A172 (cell line): ENCODE measurements around the gene NDUFB5. TPM values are rescaled to one million over a fixed set of nuclear protein-coding genes. Genes with fewer than 3 reads are reported as not detected.
A peak's percentile ranks its signal among the peaks of the same experiment; 100 is the strongest.

Experiments
- DNase-seq: peaks from one replicate; pipeline ENCODE4 v3.0.0-alpha.2; 2015; ENCODE audit warnings: low spot score
- total RNA-seq: library from RNA; depleted of rRNA; stranded (reverse); fragments of >200 nt; shearing (Covaris generic); gene quantifications from 2 replicates; pipeline ENCODE4 v1.2.3, GENCODE V29; 2014; rRNA removed

The NDUFB5 gene
- 316 and 319 TPM in 2 replicates for total RNA-seq

GRCh38 chr3:179604321-179605078 lies at the start of gene NDUFB5, which contains the start of gene MRPL47:
TSS of gene NDUFB5 (plus strand) at chr3:179604794. CDS start at chr3:179604816, 22 bp downstream.
TSS of gene MRPL47 (minus strand) at chr3:179604638. CDS start at chr3:179604624, 14 bp downstream.
- DNase-seq = peak; percentile 99

GRCh38 chr3:179558742-179559364 lies 45.7 kb upstream of the NDUFB5 start:
- DNase-seq = peak; percentile 82

DNA sequence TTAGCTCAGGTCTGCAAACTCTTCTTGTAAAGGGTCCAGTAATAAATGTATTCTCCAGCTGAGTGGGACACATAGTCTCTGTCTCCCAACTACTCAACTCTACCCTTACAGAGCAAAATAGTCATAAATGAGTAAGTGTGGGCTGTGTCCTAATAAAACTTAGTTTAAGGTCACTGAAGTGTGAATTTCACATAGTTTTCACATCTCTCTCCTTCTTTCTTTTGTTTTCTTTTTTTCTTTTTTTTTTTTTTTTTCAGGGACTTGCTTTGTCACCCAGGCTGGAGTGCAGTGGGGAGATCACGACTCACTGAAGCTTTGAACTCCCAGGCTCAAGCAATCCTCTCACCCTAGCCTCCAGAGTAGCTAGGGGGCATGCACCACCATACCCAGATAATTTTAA lies 43.8 kb upstream of the NDUFB5 start:
- DNase-seq = no peak

DNA sequence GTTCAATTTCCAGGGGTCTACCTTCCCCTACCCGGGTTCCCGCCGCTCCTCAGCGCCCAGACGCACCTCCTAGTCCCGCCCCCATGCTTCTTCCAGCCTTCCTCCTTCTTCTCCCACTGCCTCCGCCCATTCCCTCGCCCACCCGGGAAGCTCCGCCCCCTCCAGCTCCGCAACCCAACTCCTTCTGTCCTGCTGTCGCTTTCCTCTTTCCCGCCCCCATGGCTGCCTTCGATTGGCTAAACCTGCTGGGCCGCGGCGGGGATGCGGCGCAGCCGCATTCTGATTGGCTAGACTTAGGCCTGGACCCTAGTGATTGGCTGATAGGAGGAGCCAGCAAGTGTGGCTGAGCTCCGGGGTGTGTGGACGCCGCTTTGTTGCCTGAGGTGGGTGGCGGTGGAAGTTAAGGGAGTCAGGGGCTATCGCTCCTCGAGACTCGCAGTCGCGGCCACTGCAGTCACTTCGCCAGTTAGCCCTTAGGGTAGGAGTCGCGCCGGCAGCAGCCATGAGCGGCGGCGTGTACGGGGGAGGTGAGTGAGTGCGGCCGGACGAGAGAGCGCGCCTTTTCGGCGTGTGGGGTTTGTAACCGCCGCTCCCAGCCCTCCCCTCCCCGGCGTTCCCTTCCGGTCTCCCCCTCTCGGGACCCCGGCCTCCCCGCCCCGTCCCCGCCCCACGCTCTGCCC lies 41.9 kb upstream of the NDUFB5 start, which contains the start of gene ACTL6A:
TSS of gene ACTL6A (plus strand) at position 336 of the 680 bp plus-strand sequence. CDS start at position 503, 167 bp downstream.
- peak; percentile 100 for DNase-seq

GRCh38 chr3:179563271-179563783 lies 41.3 kb upstream of the NDUFB5 start:
- DNase-seq = peak; percentile 77

DNA sequence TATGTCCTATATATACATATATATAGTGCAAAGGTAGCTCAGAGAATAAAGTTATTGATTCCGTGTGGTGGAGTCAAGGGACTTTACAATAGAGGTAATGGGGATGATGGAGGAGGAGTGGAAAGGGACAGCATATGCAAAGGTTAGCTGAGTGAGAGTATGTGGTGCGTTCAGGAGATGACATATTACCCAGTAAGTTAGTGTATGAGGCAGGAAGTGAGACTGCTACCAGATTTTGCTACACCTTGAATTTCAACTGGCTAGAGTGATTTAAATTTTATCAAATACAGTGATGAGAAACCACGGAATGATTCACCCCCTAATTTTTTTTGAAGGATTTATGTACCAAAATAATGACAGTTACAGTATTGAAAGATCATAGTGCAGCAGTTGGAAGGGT lies 39.1 kb upstream of the NDUFB5 start:
- peak; percentile 23 for DNase-seq

GRCh38 chr3:179580992-179581391 lies 23.6 kb upstream of the NDUFB5 start:
- no peak for DNase-seq

DNA sequence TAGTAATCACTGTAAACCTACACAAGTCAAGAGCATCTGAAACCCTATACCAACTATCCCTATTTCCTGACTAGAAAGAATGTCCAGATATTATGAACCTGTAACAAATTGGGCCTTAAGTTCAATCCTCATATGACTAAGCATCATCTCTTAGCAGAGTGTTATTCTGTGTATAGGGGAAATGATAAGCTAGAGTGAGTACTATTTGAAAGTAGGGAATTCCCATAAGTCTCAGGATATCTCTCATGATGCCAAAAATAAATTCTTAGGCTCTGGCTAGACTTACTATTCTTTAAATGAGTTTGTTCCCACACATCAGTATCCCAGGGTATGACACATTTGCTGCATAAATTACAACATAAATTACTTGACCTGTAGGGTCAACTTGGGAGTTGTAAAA lies 15.5 kb upstream of the NDUFB5 start:
- DNase-seq = peak; percentile 41

DNA sequence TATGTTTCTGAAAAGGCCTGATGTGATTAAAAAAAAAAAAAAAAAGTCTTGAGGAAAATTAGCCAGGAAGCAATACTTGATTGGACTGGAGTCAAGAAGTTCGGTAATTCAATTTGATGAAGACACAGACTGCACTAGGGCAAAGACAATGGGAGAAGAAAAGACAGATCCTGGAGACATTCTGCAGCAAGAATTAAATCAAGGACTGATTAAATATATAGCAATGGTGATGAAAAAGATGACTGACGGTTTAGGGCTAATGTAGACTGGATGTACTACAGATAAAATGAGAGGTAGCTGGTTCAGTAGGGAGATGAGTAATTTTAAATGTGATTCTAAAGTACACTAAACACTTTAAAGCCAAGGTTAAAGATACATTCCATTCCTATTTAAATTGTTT lies 13.9 kb upstream of the NDUFB5 start:
- DNase-seq = no peak

DNA sequence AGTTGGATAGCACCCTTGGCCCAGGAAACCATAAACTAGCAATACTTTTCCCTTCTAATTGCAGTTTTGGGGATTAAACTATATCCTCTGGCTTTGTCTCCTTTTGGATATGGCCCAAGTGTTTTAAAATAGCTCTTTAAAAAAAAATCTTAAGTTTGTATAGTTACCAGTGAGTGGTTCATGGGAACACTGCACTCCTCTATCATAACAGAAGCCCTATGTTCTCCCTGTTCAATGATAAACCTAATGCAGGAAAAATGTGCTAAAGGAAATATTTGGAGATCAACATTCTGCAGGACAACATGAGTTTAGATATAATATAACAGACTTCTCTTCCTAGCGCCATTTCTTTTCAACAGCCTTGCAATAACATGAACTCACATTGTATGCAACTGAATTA lies 13.3 kb upstream of the NDUFB5 start:
- no peak for DNase-seq

- no peak for DNase-seq
Measured at GRCh38 chr3:179599531-179599930, 5.1 kb upstream of the NDUFB5 start.

GRCh38 chr3:179603321-179603720 lies 1.3 kb upstream of the NDUFB5 start:
- no peak for DNase-seq

DNA sequence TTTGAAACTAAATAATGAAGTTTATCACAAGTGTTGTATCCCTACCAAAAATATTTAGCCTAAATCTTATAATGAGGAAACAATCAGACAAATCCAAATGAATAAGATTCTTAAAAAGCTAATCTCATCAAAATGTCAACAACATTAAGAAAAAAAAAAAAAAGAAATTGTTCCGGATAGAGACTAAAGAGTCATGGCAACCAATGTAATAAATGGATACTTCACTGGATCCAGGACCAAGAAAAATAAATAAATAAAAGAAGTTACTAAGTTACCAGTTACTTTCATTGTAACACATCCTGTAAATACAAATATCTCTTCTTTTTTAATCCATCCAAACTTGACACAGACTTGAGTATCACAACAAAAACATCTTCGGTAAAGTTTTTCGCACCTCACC lies 763 bp upstream of the NDUFB5 start:
- DNase-seq = no peak

GRCh38 chr3:179606534-179607085 lies 2.0 kb downstream of the NDUFB5 start:
- no peak for DNase-seq

DNA sequence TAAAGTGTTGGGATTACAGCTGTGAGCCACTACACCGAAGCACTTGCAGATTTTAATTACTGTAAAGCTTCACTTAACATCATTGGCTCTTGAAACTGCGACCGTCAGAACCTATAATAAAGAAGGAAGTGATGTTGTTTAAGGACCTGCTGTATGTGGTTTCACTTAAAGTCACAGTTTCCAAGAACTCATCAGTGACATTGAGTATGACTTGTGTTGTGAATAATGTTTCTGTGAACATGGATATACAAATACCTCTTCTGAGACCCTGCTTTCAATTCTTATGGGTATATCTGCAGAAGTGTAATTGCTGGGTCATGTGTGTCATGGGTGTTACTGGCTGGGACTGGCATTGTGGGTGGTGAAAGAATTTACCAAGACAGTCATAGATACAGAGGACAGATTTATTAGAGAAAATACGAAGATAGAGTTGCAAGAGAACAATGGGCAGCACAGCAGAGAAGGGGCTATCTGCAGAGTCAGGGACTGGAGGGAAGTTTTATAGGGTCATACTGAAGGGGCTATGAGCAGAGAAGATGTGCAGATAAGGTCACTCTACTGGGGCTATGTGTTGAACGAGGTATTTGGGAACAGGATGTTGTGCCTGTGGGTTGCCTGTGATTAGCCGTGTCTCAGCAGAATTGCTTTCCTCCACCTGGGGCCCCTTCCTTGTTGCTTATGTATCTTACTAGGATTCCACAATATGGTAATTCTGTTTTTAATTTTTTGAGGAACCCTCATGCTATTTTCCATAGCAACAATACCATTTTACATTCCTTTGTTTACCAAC lies 4.5 kb downstream of the NDUFB5 start:
- DNase-seq = no peak

DNA sequence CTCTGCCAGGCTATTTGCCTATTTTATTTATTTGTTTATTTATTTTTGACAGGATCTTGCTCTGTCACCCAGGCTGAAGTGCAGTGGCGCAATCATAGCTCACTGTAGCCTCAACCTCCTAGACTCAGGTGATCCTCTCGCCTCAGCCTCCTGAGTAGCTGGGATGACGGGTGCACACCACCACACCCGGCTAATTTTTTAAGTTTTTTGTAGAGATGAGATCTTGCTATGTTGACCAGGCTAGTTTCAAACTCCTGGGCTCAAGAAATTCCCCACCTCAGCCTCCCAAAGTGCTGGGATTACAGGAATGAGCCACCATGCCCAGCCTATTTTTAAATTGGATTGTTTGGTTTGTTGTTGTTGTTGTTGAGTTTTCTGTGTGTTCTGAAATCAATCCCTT lies 5.5 kb downstream of the NDUFB5 start:
- no peak for DNase-seq

DNA sequence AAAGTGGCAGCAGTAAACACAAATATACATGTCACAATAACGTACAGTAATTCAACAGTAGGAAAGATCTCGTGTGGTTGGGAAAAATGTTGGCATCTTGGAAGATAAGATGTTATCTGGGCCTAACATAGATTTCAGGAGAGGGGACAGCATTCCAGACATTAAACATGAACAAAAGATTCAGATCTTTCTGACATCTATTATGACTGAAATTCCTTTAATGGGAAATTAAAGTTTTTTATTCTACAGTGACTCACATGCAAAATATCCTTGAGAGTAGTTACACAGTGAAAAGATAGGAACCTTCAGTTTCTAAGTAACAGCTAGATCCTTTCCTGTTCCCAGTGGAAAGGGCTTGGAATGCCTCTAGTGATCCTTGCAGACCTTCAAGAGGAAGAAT lies 9.2 kb downstream of the NDUFB5 start:
- DNase-seq = peak; percentile 79

DNA sequence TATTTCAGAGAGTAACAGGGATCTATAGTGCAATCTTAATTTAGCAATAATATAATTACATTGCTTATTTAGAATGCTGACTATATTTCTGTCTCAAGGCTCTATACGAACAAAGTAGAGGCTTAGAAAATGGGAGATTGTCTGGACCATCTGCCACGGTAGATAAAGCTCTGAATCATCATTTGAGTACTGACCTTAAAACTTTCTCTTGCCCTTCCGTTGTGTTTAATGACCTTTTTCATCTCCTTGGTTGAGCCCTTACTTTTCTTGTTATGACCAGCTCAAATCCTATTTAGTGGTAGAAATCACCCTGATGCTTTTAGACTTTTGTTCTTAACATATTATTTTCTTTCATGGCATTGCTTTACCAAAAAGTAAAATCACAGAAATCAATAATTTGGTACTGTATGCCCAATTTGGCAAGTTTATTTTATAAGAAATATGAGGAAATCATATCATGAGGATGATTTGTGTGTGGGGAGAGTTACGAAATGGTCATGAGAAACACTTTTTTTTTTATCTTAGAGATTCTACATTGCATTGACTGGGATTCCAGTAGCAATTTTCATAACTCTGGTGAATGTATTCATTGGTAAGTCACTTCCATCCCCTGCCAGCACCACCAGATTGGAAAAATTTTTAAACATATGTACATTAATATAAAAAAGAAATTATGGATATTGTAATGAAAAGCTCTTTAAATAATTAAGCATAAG lies 11.0 kb downstream of the NDUFB5 start:
- peak; percentile 23 for DNase-seq

- no peak for DNase-seq
Measured at GRCh38 chr3:179622023-179622422, 17.4 kb downstream of the NDUFB5 start.

DNA sequence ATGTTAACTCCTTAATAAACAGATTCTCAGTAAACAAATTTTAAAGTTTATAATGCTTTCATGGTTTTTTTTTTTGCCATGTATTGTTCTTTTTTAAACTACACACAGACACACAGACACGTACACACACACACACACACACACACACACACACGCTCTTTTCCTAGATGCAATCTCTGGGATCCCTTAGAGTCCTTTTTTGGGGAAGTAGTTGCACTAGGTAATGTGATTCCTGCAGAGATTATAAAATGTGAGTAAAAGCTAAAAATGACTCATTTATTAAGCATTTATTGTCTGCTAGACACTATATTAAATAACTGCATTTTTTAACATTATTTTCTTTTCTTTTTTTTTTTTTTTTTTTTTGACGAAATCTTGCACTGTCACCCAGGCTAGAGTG lies 19.9 kb downstream of the NDUFB5 start:
- peak; percentile 23 for DNase-seq
